Right lobe of liver (tissue), 6 donors: ENCODE data around the gene TMEM119. TPM values are rescaled to one million over a fixed set of nuclear protein-coding genes. Genes with fewer than 3 reads are reported as not detected.
A peak's percentile ranks its signal among the peaks of the same experiment; 100 is the strongest.

Experiments
- ATAC-seq, 4 donors: fragments of 200-7000 bp; cut with Tn5 transposase; one replicate each; pipeline ENCODE4 v1.9.1; 2020; ENCODE audit warnings: mild to moderate bottlenecking in 4 of 4, moderate library complexity in 4 of 4
- DNase-seq, 3 donors: peaks; one replicate each; pipeline ENCODE4 v3.0.0-alpha.2; 2020
- H3K27ac ChIP-seq, 3 donors: fragments of 200-600 bp; one replicate each; pipeline ENCODE4 v1.8.0; 2022
- H3K27me3 ChIP-seq, 2 donors: fragments of 200-600 bp; one replicate each; pipeline ENCODE4 v1.8.0; 2022
- H3K36me3 ChIP-seq, 4 donors: fragments of 200-600 bp; sonication (generic) in 1 of 4; one replicate each; pipeline versions ENCODE4 v1.5.1 to v1.8.0; 2017 to 2022; ENCODE audit warnings: control low read depth in 1 of 4
- H3K4me1 ChIP-seq, 4 donors: fragments of 200-600 bp; sonication (generic) in 1 of 4; one replicate each; pipeline versions ENCODE4 v1.5.1 to v1.8.0; 2017 to 2022; ENCODE audit warnings: control low read depth in 1 of 4
- H3K4me3 ChIP-seq, 3 donors: fragments of 200-600 bp; one replicate each; pipeline ENCODE4 v1.8.0; 2022
- H3K9me3 ChIP-seq, 4 donors: fragments of 200-600 bp; sonication (generic) in 1 of 4; one replicate each; pipeline versions ENCODE4 v1.5.1 to v1.8.0; 2017 to 2022; ENCODE audit warnings: control low read depth in 1 of 4
- CTCF ChIP-seq, 4 donors: fragments of 200-600 bp in 3 of 4; fragments of 450-650 bp in 1 of 4; IDR thresholded peaks; one replicate each; pipeline versions ENCODE4 v1.5.1 to v1.8.0; 2016 to 2022; ENCODE audit warnings: antibody characterized with exemption in 4 of 4, mild to moderate bottlenecking in 2 of 4
- POLR2A ChIP-seq: fragments of 450-650 bp; IDR thresholded peaks from one replicate; pipeline ENCODE4 v1.6.1; 2017; ENCODE audit warnings: antibody characterized with exemption, mild to moderate bottlenecking
- WGBS: methylation state at CpG from one replicate; pipeline ENCODE4 v1.1.6; 2018; ENCODE audit warnings: low coverage, low lambda C conversion rate; ENCODE audit not compliant: insufficient coverage; ENCODE audit errors: missing lambda C conversion rate; 5-methylcytosine and 5-hydroxymethylcytosine counted together
- intact Hi-C, 2 donors: fragments of 100-400 bp; cut with DNase I; formaldehyde crosslinking; loops; one replicate each; pipeline versions ENCODE4 v1.11.2 to v1.14.1; 2022
- total RNA-seq, 6 experiments: library from RNA; depleted of rRNA in 2 of 6; stranded (reverse); fragments of >200 nt in 2 of 6; fragmentation: NEBNext Ultra II Directional in 3 of 6; extraction: Animal tissue kit (Norgen Biotek cat#: 25700) in 3 of 6; gene quantifications; one replicate each; pipeline versions ENCODE4 v1.1.0 to v1.2.4, GENCODE V29; 2016 to 2023
- donor health status: DM: no; HTN: yes; CAD: no.
- donor health status: DM: no; HTN: no; CAD: no.
- donor health status: DM: no; HTN: no; CAD: no.
- donor health status: DM: no; HTN: yes; CAD: no.
- donor health status: DM: no; HTN: yes; CAD: no.

Gene TMEM119
- total RNA-seq, 6 experiments from 2014 or later = 0.09 to 0.38 (median 0.22) TPM; not detected in 2

- intact Hi-C loops = no loop called here
- no peak overlapping the region for H3K27ac ChIP-seq
- 80% methylated on average over 2 of the region's 8 CpGs for WGBS
- TF ChIP-seq POLR2A (no peak), CTCF (IDR thresholded peaks at IDR 0.05) (no peak)
- DNase-seq (no peak), ATAC-seq (no peak)
- H3K4me1 ChIP-seq = no peaks in the 10 kb centered on the region
- no peaks in the 10 kb centered on the region for H3K9me3 ChIP-seq
- H3K27me3 ChIP-seq = no peaks in the 10 kb centered on the region
- H3K4me3 ChIP-seq = no peak overlapping the region
- H3K36me3 ChIP-seq = no peaks in the 10 kb centered on the region
Measured at GRCh38 chr12:108623577-108623976, 25.7 kb upstream of the TMEM119 start.

GRCh38 chr12:108622921-108623514 is 25.1 kb upstream of the TMEM119 start:
- no peak overlapping the region for H3K27ac ChIP-seq
- H3K4me3 ChIP-seq = no peak overlapping the region
- H3K4me1 ChIP-seq = no peaks in the 10 kb centered on the region
- no peak for TF ChIP-seq POLR2A
- no peak for TF ChIP-seq CTCF (IDR thresholded peaks at IDR 0.05)
- intact Hi-C loops = no loop called here
- no peaks in the 10 kb centered on the region for H3K27me3 ChIP-seq
- ATAC-seq = no peak
- no peaks in the 10 kb centered on the region for H3K9me3 ChIP-seq
- DNase-seq = no peak
- H3K36me3 ChIP-seq = no peaks in the 10 kb centered on the region
- WGBS = 90% methylated on average over 2 of the region's 14 CpGs

- Histone ChIP-seq H3K27me3 (no peaks in the 10 kb centered on the region), H3K36me3 (no peaks in the 10 kb centered on the region), H3K27ac (no peak overlapping the region), H3K4me3 (no peak overlapping the region), H3K9me3 (no peaks in the 10 kb centered on the region), H3K4me1 (no peaks in the 10 kb centered on the region)
- DNase-seq (no peak), ATAC-seq (peak; percentile 7 to 56 (median 42))
- TF ChIP-seq CTCF (IDR thresholded peaks at IDR 0.05) = no peak
- intact Hi-C loops = no loop called here
- 7% methylated on average over 3 of the region's 4 CpGs for WGBS
Measured at GRCh38 chr12:108622421-108622820, 24.5 kb upstream of the TMEM119 start.

- H3K36me3 ChIP-seq = no peaks in the 10 kb centered on the region
- no peaks in the 10 kb centered on the region for H3K4me1 ChIP-seq
- TF ChIP-seq POLR2A (no peak), CTCF (IDR thresholded peaks at IDR 0.05) (no peak)
- intact Hi-C loops = no loop called here
- no peaks in the 10 kb centered on the region for H3K27me3 ChIP-seq
- H3K4me3 ChIP-seq = no peak overlapping the region
- WGBS = 75% methylated on average over 3 of the region's 3 CpGs
- DNase-seq = no peak
- H3K9me3 ChIP-seq = no peaks in the 10 kb centered on the region
- no peak overlapping the region for H3K27ac ChIP-seq
- no peak for ATAC-seq
Measured at GRCh38 chr12:108621161-108621560, 23.3 kb upstream of the TMEM119 start.
